ENCODE measurements around the gene NXF3.
"Not testable (repeated sequence)": the region's sequence is repeated elsewhere in the genome, so short reads cannot be mapped to it uniquely, and the experiment has no call there.

NXF3 gene

DNA sequence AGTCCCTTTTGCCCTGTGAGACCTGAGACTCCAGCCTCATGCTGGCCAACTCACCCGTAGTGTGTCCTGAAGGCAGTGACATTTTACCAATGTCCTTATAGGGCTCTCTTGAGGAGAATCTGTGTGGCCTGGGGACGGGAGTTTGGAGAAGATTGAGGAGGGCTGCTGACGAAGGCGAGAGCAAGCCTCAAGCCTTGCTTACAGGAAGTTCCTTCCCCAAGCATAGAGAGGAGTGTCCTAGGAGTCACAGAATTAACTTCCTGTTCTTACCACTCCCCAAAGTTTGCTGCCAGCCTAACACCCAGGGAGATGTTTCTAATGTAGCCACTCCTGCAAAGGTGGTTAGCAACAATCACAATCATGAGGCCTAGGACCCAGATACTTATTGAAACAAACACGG is at the start of gene NXF3:
NXF3 (minus strand) TSS at position 202 of the 400 bp plus-strand sequence; CDS start at position 82, 120 bp downstream.
- no peak for DNase-seq (ENCODE audit: low read depth, low spot score)

DNA sequence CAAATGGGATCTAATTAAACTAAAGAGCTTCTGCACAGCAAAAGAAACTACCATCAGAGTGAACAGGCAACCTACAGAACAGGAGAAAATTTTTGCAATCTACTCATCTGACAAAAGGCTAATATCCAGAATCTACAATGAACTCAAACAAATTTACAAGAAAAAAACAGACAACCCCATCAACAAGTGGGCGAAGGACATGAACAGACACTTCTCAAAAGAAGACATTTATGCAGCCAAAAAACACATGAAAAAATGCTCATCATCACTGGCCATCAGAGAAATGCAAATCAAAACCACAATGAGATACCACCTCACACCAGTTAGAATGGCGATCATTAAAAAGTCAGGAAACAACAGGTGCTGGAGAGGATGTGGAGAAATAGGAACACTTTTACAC is 43.6 kb upstream of the NXF3 start:
- DNase-seq (ENCODE audit: low read depth, low spot score): not testable (repeated sequence)

GRCh38 chrX:103124284-103124683 is 31.3 kb upstream of the NXF3 start:
- DNase-seq (ENCODE audit: low read depth, low spot score): no peak

- no peak for DNase-seq (ENCODE audit: low read depth, low spot score)
Observed at GRCh38 chrX:103120748-103121147, 27.8 kb upstream of the NXF3 start.

- not testable (repeated sequence) for DNase-seq (ENCODE audit: low read depth, low spot score)
Observed at GRCh38 chrX:103116970-103117369, 24.0 kb upstream of the NXF3 start.

DNA sequence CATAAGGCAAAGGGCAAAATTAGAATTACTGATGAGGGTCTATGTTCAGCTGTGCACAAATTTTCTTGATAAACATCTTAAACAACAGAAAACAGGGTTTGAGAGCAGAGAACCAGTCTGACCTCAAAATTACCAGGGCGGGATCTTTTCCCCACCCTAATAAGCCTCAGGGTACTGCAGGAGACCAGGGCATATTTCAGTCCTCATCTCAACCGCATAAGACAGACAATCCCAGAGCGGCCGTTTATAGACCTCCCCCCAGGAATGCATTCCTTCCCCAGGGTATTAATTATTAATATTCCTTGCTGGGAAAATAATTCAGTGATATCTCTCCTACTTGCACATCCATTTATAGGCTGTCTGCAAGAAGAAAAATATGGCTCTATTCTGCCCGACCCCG is 16.6 kb upstream of the NXF3 start:
- DNase-seq (ENCODE audit: low read depth, low spot score): not testable (repeated sequence)

DNA sequence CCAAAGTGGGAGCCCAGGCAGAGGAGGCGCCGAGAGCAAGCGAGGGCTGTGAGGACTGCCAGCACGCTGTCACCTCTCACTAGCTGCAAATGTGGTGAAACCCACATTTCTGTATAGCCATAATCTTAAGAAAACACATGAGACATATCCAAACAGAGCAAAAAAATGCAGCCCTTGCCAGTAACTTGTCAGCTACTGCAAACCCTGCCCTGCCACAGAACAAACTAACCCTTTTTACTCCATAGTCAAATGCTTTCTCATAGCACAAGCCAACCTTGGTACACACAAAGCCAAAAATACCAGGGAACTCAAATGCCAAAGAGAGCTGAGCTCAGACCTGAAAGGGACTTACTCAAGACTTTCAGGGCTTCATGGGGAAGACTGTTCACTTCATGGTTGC is 14.9 kb upstream of the NXF3 start:
- no peak for DNase-seq (ENCODE audit: low read depth, low spot score)

DNA sequence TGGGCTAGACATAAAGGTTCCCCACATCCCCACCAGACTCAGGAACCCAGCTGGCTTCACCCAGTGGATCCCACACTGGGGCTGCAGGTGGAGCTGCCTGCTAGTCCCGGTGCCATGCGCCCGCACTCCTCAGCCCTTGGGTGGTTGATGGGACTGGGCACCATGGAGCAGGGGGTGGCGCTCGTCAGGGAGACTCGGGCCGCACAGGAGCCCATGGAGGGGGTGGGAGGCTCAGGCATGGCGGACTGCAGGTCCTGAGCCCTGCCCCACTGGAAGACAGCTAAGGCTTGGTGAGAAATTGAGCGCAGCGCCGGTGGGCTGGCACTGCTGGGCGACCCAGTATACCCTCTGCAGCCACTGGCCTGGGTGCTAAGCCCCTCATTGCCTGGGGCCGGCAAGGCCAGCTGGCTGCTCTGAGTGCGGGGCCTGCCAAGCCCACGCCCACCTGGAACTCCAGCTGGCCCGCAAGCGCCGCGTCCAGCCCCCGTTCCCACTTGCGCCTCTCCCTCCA is 14.3 kb upstream of the NXF3 start:
- not testable (repeated sequence) for DNase-seq (ENCODE audit: low read depth, low spot score)

- DNase-seq (ENCODE audit: low read depth, low spot score): not testable (repeated sequence)
Observed at GRCh38 chrX:103104370-103104769, 11.4 kb upstream of the NXF3 start.

- DNase-seq (ENCODE audit: low read depth, low spot score): not testable (repeated sequence)
Observed at GRCh38 chrX:103103866-103104265, 10.9 kb upstream of the NXF3 start.

- DNase-seq (ENCODE audit: low read depth, low spot score): no peak
Observed at GRCh38 chrX:103101299-103102042, 8.5 kb upstream of the NXF3 start.

- no peak for DNase-seq (ENCODE audit: low read depth, low spot score)
Observed at GRCh38 chrX:103100484-103100883, 7.5 kb upstream of the NXF3 start.

DNA sequence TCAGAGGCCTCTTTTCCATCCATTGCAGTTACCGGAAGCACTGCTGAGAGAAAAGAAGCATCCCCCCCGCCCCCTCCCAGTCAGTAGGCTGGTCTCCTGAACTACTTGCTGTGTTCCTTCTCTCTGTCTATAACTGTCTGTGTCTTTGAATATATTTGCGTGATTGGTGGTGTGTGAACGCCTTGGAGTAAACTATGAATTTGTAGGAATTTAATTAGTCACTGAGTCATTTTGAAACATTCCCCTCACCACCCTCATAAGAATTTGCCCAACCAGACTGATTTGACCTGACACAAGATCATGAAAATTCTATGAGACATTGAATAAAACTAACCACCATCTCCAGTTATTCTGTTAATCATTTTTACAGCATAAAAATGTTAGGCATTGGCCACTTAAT is 6.7 kb upstream of the NXF3 start:
- DNase-seq (ENCODE audit: low read depth, low spot score): no peak

DNA sequence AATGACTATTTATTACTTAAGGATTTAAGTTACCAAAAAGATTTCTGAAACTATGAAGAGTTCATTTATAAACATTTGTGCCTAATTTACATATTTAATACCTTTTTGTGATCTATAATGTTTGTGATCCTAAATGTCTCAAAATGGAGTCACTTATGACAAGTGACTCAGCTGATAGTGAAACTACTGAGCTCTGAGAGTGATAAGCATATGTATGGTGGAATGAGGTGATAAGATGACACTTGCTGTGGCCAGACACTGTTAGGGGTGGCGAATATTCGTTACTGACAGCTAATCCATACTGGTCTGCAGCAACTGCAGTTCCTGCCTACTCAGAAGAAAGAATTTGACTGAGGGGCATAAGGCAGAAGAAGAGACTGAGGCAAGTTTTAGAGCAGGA is 5.5 kb upstream of the NXF3 start:
- DNase-seq (ENCODE audit: low read depth, low spot score): no peak

- DNase-seq (ENCODE audit: low read depth, low spot score): no peak
Observed at GRCh38 chrX:103081051-103081450, 11.9 kb downstream of the NXF3 start.

DNA sequence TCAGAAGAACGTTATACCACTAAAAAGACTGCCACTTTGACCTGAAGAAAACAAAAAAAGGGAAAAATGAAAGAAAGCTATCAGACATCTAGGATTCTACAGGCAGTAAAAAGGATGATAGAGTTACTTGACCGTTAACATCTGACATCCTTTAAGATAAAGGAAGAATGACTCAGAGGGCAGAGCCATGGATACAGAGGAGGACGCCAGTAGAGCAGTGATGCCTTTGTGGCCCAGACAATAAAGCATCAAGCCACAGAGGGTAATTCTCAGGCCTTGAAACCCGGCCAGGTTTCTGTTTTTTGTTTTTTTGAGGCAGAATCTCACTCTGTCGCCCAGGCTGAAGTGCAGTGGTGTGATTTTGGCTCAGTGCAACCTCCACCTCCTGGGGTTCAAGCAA is 19.5 kb downstream of the NXF3 start:
- DNase-seq (ENCODE audit: low read depth, low spot score): no peak

GRCh38 chrX:103066606-103067005 is 26.3 kb downstream of the NXF3 start:
- no peak for DNase-seq (ENCODE audit: low read depth, low spot score)

DNA sequence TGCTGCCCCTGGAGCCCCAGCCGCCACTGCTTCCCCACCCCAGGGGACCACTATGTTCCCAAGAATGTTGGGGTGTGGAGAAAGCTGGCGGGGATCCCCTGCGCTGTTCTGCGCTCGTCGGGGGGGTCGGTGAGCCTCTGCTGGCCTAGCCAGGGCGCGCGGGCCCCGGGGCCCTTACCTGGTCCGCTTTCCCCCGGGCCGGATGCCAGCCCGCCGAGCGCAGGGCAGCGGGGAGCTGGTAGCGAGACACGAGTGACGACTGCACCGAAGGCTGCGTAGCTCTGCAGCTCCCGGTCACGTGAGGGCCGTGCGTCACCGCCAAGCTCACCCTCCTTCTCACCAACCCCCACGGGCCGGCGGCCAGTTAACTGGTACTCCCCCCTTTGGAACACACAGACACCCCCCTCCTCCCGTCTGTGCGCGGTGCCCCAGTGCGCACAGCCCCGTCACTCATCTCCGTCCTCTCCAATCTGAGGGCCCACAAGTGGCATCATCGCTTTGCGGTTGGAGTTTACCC is 29.0 kb downstream of the NXF3 start, which contains the start of gene BEX1:
BEX1 (minus strand) TSS at position 254 of the 517 bp plus-strand sequence. CDS start 897 bp downstream, outside the sequence.
- DNase-seq (ENCODE audit: low read depth, low spot score): no peak

DNA sequence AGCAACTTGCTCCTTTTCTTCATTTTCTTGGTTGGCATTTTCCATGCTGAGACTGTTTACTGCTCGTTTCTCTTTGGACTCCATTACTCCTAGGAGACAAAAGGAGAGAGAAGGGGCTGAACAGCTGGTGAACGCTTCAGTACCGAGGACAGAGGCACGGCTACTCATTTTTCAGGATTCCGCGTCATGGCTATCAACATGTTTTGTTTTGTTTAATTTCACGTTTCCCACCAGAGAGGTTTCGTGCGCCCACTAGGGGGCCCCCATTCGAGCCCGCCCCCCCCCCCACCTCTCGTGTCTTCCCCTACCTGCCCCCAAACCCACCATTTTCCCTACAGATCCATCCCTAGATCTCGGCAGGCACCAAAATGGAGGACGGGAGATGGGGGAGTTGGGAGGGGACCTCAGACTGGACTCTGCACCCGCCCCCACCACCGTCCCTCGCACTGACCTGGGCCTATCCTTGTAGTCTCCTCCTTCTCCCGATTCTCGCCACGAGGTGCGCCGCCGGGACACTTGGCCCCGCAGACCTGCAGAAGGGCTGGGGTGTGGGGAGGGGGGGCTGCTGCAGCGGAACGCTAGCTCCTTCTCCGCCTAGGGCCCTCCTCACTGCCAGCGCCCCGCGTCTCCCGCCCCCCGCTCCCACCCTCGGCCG is 29.6 kb downstream of the NXF3 start:
- no peak for DNase-seq (ENCODE audit: low read depth, low spot score)

GRCh38 chrX:103061486-103061885 is 31.5 kb downstream of the NXF3 start:
- no peak for DNase-seq (ENCODE audit: low read depth, low spot score)

DNA sequence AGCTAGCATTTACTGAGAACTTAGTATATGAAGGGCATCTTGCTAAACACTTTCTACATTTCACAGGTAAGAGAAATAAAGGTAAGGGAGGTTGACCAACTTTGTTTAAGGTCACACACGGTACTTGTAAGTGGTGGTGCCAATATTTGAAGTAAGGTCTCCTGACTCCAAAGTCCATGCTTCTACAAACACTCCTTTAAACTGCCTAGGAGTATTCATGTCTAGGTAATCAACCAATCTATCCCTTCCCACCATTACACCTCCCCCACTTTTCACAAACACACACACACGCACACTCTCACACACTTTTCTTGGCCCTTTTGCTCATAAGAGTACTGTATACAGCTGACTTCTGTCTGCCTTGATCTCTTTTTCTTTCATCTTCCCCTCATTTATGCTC is 36.0 kb downstream of the NXF3 start:
- no peak for DNase-seq (ENCODE audit: low read depth, low spot score)

DNA sequence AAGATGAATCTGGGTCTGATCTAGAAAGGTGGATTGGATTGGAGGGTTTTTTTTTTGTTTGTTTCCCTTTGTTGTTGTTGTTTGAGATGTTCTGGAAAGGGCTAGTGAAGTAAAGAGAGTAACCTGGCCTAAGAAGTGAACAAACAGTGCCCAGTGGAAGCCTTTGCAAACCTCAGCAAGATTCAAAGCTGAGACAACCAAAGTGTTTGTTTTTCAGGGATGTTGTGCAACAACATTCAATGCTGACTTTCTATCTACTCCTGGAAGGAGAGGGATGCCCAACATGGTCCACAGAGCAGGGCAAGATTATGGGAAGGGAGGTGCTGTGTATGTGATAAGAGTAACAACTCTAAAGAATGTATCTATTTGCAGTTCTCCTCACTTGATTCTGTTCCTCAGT is 40.3 kb downstream of the NXF3 start:
- DNase-seq (ENCODE audit: low read depth, low spot score): no peak
